GM18505 (cell line): Measurements from ENCODE around the gene NLRP9.
"Not testable (repeated sequence)": the region's sequence is repeated elsewhere in the genome, so short reads cannot be mapped to it uniquely, and the experiment has no call there.

Experiments
- ATAC-seq: cut with Tn5 transposase; IDR thresholded peaks from one replicate; pipeline ENCODE4 v1.9.1; 2021; ENCODE audit not compliant: unreplicated experiment
- POLR2A ChIP-seq: IDR thresholded peaks from 4 replicates; pipeline ENCODE4 v1.6.1; 2011; ENCODE audit warnings: borderline replicate concordance; ENCODE audit not compliant: insufficient read depth, insufficient read length; ENCODE audit errors: extremely low read depth

Gene NLRP9

DNA sequence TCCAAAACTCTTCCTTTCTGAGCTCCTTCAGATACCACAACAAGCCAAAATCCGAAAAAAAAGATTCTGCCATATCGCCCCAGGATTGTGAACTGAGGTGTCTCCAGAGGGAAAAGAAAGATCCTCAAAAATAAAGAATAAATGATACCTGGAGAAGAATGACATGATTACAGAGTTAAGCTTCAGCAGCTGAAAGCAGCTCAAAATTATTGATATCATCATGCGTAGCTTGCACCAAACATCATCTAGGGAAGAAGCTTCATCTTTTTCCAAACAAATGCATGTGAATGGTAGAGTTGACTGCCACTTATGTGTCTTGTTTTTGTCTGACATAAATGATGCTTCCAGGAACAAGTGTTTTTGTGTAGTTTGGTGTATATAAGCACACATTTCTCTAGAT, at the start of gene NLRP9:
Gene NLRP9, minus strand, starts transcription at position 101 of the 400 bp plus-strand sequence. Its CDS starts 28 bp downstream, at position 73.
- no peak for TF ChIP-seq POLR2A
- ATAC-seq, result no peak

GRCh38 chr19:55781112-55781511, 42.9 kb upstream of the NLRP9 start:
- no peak for TF ChIP-seq POLR2A
- ATAC-seq, result no peak

DNA sequence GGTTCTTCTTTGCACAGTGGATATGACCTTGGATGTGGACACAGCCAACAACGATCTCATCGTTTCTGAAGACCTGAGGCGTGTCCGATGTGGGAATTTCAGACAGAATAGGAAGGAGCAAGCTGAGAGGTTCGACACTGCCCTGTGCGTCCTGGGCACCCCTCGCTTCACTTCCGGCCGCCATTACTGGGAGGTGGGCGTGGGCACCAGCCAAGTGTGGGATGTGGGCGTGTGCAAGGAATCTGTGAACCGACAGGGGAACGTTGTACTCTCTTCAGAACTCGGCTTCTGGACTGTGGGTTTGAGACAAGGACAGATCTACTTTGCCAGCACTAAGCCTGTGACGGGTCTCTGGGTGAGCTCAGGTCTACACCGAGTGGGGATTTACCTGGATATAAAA, 40.1 kb upstream of the NLRP9 start:
- no peak for TF ChIP-seq POLR2A
- no peak for ATAC-seq

DNA sequence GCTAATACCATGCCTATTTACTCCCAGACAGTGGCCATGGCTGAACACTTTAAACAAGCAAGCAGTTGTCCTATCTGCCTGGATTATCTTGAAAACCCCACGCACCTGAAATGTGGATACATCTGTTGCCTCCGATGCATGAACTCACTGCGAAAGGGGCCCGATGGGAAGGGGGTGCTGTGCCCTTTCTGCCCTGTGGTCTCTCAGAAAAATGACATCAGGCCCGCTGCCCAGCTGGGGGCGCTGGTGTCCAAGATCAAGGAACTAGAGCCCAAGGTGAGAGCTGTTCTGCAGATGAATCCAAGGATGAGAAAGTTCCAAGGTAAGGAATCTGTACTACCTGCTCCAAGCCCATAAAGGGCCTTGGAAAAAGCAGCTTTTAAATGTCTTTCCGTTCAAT, 39.3 kb upstream of the NLRP9 start:
- no peak for TF ChIP-seq POLR2A
- no peak for ATAC-seq

DNA sequence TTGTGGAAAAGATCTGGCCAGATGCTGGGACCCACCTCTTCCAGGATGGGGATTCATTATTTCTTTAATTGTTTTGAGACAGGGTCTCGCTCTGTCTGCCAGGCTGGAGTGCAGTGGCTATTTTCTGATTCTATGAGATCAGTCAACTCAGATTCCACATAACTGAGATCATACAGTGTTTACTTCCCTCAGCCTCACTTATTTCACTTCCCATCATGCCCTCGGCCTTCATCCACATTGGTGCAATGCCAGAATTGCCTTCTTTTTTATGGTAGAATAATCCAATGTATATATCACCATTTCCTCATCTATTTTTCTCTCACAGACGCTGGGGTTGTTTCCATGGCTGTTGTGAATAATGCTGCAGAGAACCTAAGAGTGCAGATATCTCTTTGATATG, 31.4 kb upstream of the NLRP9 start:
- ATAC-seq, result not testable (repeated sequence)

DNA sequence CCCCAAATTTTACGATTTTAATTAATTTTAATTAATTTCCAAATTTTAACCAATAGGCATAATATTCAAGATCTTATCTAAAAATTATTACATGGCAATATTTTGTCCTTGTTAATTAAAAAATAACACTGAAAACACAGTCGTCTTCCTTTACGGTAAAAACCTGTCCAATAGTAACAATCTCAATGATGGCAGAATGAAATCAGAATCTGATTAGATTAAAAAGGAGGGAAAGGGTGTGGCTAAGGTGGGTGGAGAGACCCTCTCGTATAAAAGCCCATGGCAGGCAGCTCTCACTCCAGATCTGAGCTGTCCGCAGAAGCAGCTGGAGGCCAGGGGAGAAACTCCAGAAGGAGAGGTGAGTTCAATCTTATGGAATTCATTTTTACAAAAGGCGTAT, 30.6 kb upstream of the NLRP9 start, which contains the start of gene RFPL4AL1:
Gene RFPL4AL1, plus strand, starts transcription at position 301 of the 400 bp plus-strand sequence. CDS start 2,687 bp downstream, outside the sequence.
- not testable (repeated sequence) for ATAC-seq

DNA sequence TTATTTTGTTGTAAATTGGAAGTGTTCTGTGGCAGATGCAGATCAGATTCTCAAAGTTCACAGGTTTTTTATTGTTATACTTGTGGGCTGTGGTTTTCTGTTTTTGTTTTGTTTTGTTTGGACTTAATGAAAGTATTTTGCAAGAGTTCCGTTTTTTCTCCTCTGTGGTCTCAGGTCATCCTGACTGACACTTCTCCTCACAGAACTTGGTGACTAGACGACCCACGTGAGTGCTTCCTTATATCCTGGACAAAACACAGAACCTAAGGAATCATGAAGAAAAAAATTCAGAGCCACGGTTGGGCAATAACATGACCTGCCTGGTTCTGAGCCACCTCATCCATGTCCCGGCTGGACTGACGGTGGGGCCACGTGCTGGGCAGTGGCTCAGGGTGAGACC, 28.3 kb upstream of the NLRP9 start:
- no peak for ATAC-seq
- no peak for TF ChIP-seq POLR2A

DNA sequence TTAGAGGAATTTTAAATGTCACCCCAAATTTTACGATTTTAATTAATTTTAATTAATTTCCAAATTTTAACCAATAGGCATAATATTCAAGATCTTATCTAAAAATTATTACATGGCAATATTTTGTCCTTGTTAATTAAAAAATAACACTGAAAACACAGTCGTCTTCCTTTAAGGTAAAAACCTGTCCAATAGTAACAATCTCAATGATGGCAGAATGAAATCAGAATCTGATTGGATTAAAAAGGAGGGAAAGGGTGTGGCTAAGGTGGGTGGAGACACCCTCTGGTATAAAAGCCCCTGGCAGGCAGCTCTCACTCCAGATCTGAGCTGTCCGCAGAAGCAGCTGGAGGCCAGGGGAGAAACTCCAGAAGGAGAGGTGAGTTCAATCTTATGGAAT, 20.6 kb upstream of the NLRP9 start, which contains the start of gene RFPL4A:
Gene RFPL4A, plus strand, starts transcription at position 301 of the 400 bp plus-strand sequence. CDS start 2,704 bp downstream, outside the sequence.
- not testable (repeated sequence) for ATAC-seq

GRCh38 chr19:55756808-55757207, 18.6 kb upstream of the NLRP9 start:
- ATAC-seq, result not testable (repeated sequence)

- no peak for TF ChIP-seq POLR2A
- no peak for ATAC-seq
Observed at GRCh38 chr19:55753401-55753800, 15.2 kb upstream of the NLRP9 start.

- no peak for TF ChIP-seq POLR2A
- ATAC-seq, result no peak
Observed at GRCh38 chr19:55750715-55751114, 12.5 kb upstream of the NLRP9 start.

- not testable (repeated sequence) for ATAC-seq
Observed at GRCh38 chr19:55730378-55730777, 7.8 kb downstream of the NLRP9 start.

GRCh38 chr19:55723491-55723890, 14.7 kb downstream of the NLRP9 start:
- ATAC-seq, result no peak
- TF ChIP-seq POLR2A, result no peak

- no peak for ATAC-seq
- TF ChIP-seq POLR2A, result no peak
Observed at GRCh38 chr19:55720801-55721200, 17.4 kb downstream of the NLRP9 start.

DNA sequence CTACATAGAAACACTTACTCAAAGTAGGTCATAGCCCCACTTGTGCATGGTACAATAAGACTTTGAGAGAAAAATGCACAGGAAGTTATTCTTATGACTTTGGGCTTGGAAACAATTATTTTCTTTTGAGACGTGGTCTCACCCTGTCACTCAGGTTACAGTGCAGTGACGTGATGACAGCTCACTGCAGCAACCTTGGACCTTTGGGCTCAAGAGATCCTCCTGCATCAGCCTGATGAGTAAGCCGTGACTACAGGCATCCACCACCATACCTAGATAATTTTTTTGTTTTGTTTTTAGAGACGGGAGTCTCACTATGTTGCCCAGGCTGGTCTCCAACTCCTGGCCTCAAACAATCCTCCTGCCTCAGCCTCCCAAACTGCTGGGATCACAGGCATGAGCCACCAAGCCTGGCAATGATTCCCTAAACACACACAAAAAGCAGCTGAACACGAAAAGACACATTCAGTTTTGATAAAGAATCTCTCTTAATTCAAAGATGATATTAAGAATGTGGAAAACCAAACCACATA, 17.9 kb downstream of the NLRP9 start:
- ATAC-seq, result no peak
- no peak for TF ChIP-seq POLR2A

DNA sequence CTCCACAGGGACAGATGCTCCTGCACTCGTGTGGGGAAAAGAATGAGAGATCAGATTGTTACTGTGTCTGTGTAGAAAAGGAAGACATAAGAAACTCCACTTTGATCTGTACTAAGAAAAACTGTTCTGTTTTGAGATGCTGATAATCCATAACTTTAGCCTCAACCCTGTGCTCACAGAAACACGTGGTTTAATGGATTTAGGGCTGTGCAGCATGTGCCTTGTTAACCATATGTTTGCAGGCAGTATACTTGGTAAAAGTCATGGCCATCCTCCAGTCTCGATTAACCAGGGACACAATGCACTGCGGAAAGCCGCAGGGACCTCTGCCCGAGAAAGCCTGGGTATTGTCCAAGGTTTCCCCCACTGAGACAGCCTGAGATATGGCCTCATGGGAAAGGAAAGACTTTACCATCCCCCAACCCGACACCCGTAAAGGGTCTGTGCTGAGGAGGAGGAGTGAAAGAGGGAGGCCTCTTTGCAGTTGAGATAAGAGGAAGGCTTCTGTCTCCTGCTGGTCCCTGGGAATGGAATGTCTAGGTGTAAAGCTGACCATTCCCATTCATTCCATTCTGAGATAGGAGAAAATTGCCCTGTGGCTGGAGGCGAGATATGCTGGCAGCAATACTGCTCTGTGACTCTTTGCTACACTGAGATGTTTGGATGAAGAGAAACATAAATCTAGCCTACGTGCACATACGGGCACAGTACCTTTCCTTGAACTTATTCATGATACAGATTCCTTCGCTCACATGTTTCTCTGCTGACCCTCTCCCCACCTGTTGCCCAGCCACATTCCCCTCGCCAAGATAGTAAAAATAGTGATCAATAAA, 20.1 kb downstream of the NLRP9 start:
- ATAC-seq, result not testable (repeated sequence)
